CD4-positive, alpha-beta T cell treated with Interleukin-15 for 1 hour (primary cell): ENCODE measurements around the gene TAAR5.
"Not testable (repeated sequence)": the region's sequence is repeated elsewhere in the genome, so short reads cannot be mapped to it uniquely, and the experiment has no call there.

Experiments
- DNase-seq: peaks from one replicate; pipeline ENCODE4 v3.0.0-alpha.2; 2020

The TAAR5 gene

GRCh38 chr6:132589454-132589853 is at the start of gene TAAR5:
Gene TAAR5 (minus strand): TSS chr6:132589741. CDS start chr6:132589686, 55 bp downstream.
- DNase-seq = no peak

- DNase-seq = not testable (repeated sequence)
These were observed 47.6 kb upstream of the TAAR5 start for GRCh38 chr6:132637135-132637534.

GRCh38 chr6:132635906-132636305 is 46.4 kb upstream of the TAAR5 start:
- DNase-seq = not testable (repeated sequence)

- not testable (repeated sequence) for DNase-seq
These were observed 45.7 kb upstream of the TAAR5 start for GRCh38 chr6:132635288-132635687.

- no peak for DNase-seq
These were observed 45.3 kb upstream of the TAAR5 start for GRCh38 chr6:132634796-132635195.

GRCh38 chr6:132633362-132633761 is 43.8 kb upstream of the TAAR5 start:
- DNase-seq = no peak

- DNase-seq = no peak
These were observed 34.6 kb upstream of the TAAR5 start, which contains the start of gene TAAR2 for GRCh38 chr6:132624175-132624574. Gene TAAR2 (minus strand): TSS chr6:132624275. CDS start chr6:132624275, 0 bp downstream.

GRCh38 chr6:132623106-132623845 is 33.7 kb upstream of the TAAR5 start:
- DNase-seq = no peak

GRCh38 chr6:132616677-132617076 is 27.1 kb upstream of the TAAR5 start:
- no peak for DNase-seq

GRCh38 chr6:132614554-132614953 is 25.0 kb upstream of the TAAR5 start:
- DNase-seq = no peak

GRCh38 chr6:132612449-132613108 is 23.0 kb upstream of the TAAR5 start:
- no peak for DNase-seq

- DNase-seq = no peak
These were observed 22.1 kb upstream of the TAAR5 start for GRCh38 chr6:132611616-132612015.

GRCh38 chr6:132607544-132608233 is 18.1 kb upstream of the TAAR5 start:
- DNase-seq = no peak

- no peak for DNase-seq
These were observed 15.2 kb upstream of the TAAR5 start for GRCh38 chr6:132604635-132605152.

- not testable (repeated sequence) for DNase-seq
These were observed 11.4 kb upstream of the TAAR5 start for GRCh38 chr6:132600900-132601299.

- DNase-seq = no peak
These were observed 8.9 kb upstream of the TAAR5 start for GRCh38 chr6:132598473-132598872.

- no peak for DNase-seq
These were observed 6.7 kb upstream of the TAAR5 start for GRCh38 chr6:132596201-132596600.

- DNase-seq = no peak
These were observed 3.3 kb upstream of the TAAR5 start for GRCh38 chr6:132592855-132593254.

- DNase-seq = no peak
These were observed 821 bp upstream of the TAAR5 start for GRCh38 chr6:132590362-132590761.

- no peak for DNase-seq
These were observed 2.1 kb downstream of the TAAR5 start for GRCh38 chr6:132587424-132587823.

- no peak for DNase-seq
These were observed 4.8 kb downstream of the TAAR5 start for GRCh38 chr6:132584698-132585097.

- DNase-seq = no peak
These were observed 17.8 kb downstream of the TAAR5 start for GRCh38 chr6:132571774-132572173.

- no peak for DNase-seq
These were observed 19.2 kb downstream of the TAAR5 start, which contains the start of gene TAAR6 for GRCh38 chr6:132570221-132570777. Gene TAAR6 (plus strand): TSS chr6:132570322. CDS start chr6:132570322, 0 bp downstream.
